Caco-2 (cell line): Measurements from ENCODE around the gene GPR52. TPM values are rescaled to one million over a fixed set of nuclear protein-coding genes. Genes with fewer than 3 reads are reported as not detected.

Experiments used
- BruUV-seq: library from RNA; stranded (reverse); fragments of 400-500 nt; replicated peaks from 2 replicates; lab custom pipeline; 2021; lab: Mats Ljungman, UMichigan
- CTCF ChIA-PET: fragments of 300-600 bp; sonication (Branson Sonifier 250); formaldehyde crosslinking; loops from one replicate; lab custom pipeline; 2022; ENCODE audit warnings: antibody characterized with exemption; lab: Charles Lee
- POLR2A ChIA-PET: fragments of 300-600 bp; sonication (Branson Sonifier 250); formaldehyde crosslinking; loops from one replicate; lab custom pipeline; 2022; ENCODE audit warnings: antibody characterized with exemption; lab: Charles Lee
- DNase-seq, 2 experiments: peaks; one replicate each; pipeline versions ENCODE4 v3.0.0 to v3.0.0-alpha.2; 2020 to 2022
- H3K27me3 ChIP-seq: replicated peaks from 2 replicates; pipeline ENCODE4 v1.6.0; 2011; ENCODE audit warnings: low read length; ENCODE audit not compliant: control insufficient read depth, insufficient read depth
- H3K36me3 ChIP-seq: 2 replicates; pipeline ENCODE4 v1.5.1; 2011; ENCODE audit warnings: low read length; ENCODE audit not compliant: control insufficient read depth, insufficient read depth
- H3K4me1 ChIP-seq: fragments of 250-450 bp; sonication (Bioruptor Pico); 2 replicates; pipeline ENCODE4 v1.5.1; 2020; ENCODE audit warnings: mild to moderate bottlenecking
- H3K4me3 ChIP-seq: 2 replicates; pipeline ENCODE4 v1.5.1; 2011; ENCODE audit warnings: low read depth, mild to moderate bottlenecking, control low read depth, low read length
- H3K9me3 ChIP-seq: fragments of 250-450 bp; sonication (Bioruptor Pico); 2 replicates; pipeline ENCODE4 v1.5.1; 2020; ENCODE audit warnings: mild to moderate bottlenecking, moderate library complexity
- H3K27ac Mint-ChIP-seq: one replicate; pipeline ENCODE4 v1.8.0; 2022; ENCODE audit warnings: mixed read lengths; ENCODE audit not compliant: unreplicated experiment
- H3K27me3 Mint-ChIP-seq: one replicate; pipeline ENCODE4 v1.8.0; 2022; ENCODE audit warnings: mixed read lengths; ENCODE audit not compliant: insufficient read depth, unreplicated experiment
- H3K36me3 Mint-ChIP-seq: one replicate; pipeline ENCODE4 v1.8.0; 2022; ENCODE audit warnings: mild to moderate bottlenecking, mixed read lengths; ENCODE audit not compliant: insufficient read depth, unreplicated experiment
- H3K4me1 Mint-ChIP-seq: one replicate; pipeline ENCODE4 v1.8.0; 2022; ENCODE audit warnings: low read depth, mixed read lengths; ENCODE audit not compliant: unreplicated experiment
- H3K4me3 Mint-ChIP-seq: one replicate; pipeline ENCODE4 v1.8.0; 2022; ENCODE audit warnings: mild to moderate bottlenecking, moderate library complexity, mixed read lengths; ENCODE audit not compliant: unreplicated experiment
- H3K9me3 Mint-ChIP-seq: one replicate; pipeline ENCODE4 v1.8.0; 2022; ENCODE audit warnings: mixed read lengths; ENCODE audit not compliant: unreplicated experiment
- CTCF ChIP-seq, 2 experiments: fragments of 200-600 bp in 1 of 2; IDR thresholded peaks; 1 replicate in 1 of 2; 2 replicates in 1 of 2; pipeline versions ENCODE4 v1.5.1 to v1.8.0; 2011 to 2022; ENCODE audit warnings: antibody characterized with exemption in 1 of 2, control low read depth in 1 of 2, inconsistent platforms in 1 of 2, low read depth in 1 of 2, low read length in 1 of 2, mild to moderate bottlenecking in 1 of 2, moderate library complexity in 1 of 2; ENCODE audit not compliant: insufficient read depth in 1 of 2, severe bottlenecking in 1 of 2, unreplicated experiment in 1 of 2
- intact Hi-C: fragments of 100-400 bp; cut with micrococcal nuclease; formaldehyde crosslinking; loops from one replicate; pipeline ENCODE4 v1.10.0; 2022; ENCODE audit not compliant: unreplicated experiment
- total RNA-seq: library from RNA; stranded (reverse); gene quantifications from 2 replicates; pipeline ENCODE4 v1.2.3, GENCODE V29; 2022

GPR52 gene
- total RNA-seq, 1 experiment from 2014 or later = 0.75 TPM

DNA sequence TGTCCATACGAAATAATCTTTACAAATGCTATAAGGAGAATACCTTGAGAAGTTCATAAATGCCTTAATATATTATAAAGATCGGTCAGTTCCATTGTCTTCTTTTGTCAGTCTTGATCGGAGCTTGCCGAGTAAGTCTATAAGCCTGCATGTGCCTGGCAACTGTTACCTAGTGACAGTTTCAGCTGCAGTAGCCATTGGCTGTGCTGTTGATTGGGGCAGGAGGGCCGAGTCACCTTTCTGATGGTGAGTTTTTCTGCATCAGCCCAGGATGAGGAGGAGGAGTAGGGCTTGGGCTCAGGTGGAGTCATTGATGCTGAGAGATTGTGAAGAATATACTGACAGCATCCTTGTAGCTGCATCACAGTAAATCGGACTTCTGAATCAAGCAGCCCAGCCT, 1.9 kb upstream of the GPR52 start:
- no peak for DNase-seq
- Mint-ChIP-seq H3K27me3 (no peaks in the 10 kb centered on the region), H3K4me3 (no peak overlapping the region), H3K27ac (no peak overlapping the region), H3K9me3 (no peaks in the 10 kb centered on the region), H3K36me3 (no peaks in the 10 kb centered on the region), H3K4me1 (no peaks in the 10 kb centered on the region)
- intact Hi-C loops = no loop called here
- Histone ChIP-seq H3K9me3 (no peaks in the 10 kb centered on the region), H3K36me3 (no peaks in the 10 kb centered on the region), H3K4me1 (no peaks in the 10 kb centered on the region), H3K4me3 (no peak overlapping the region), H3K27me3 (no peaks in the 10 kb centered on the region)
- TF ChIP-seq CTCF (IDR thresholded peaks at IDR 0.05; ENCODE audit: insufficient read depth in 1 of 2, low read depth in 1 of 2, low read length in 1 of 2, severe bottlenecking in 1 of 2, unreplicated experiment in 1 of 2) = no peak
- no TSS peak for BruUV-seq
- ChIA-PET CTCF (no interaction called here), POLR2A (no interaction called here)

DNA sequence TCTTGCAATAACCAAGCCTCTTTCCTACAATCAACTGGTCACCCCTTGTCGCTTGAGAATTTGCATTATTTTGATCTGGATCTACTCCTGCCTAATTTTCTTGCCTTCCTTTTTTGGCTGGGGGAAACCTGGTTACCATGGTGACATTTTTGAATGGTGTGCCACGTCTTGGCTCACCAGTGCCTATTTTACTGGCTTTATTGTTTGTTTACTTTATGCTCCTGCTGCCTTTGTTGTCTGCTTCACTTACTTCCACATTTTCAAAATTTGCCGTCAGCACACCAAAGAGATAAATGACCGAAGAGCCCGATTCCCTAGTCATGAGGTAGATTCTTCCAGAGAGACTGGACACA, 743 bp downstream of the GPR52 start:
- POLR2A ChIA-PET = no interaction called here
- intact Hi-C loops = no loop called here
- H3K36me3 Mint-ChIP-seq = no peaks in the 10 kb centered on the region
- CTCF ChIA-PET = no interaction called here
- H3K27ac Mint-ChIP-seq = no peak overlapping the region
- H3K9me3 Mint-ChIP-seq = no peaks in the 10 kb centered on the region
- Histone ChIP-seq H3K9me3 (no peaks in the 10 kb centered on the region), H3K4me1 (no peaks in the 10 kb centered on the region), H3K4me3 (no peak overlapping the region), H3K27me3 (no peaks in the 10 kb centered on the region), H3K36me3 (no peaks in the 10 kb centered on the region)
- no peak for DNase-seq
- BruUV-seq = no TSS peak
- TF ChIP-seq CTCF (IDR thresholded peaks at IDR 0.05; ENCODE audit: insufficient read depth in 1 of 2, low read depth in 1 of 2, low read length in 1 of 2, severe bottlenecking in 1 of 2, unreplicated experiment in 1 of 2) = no peak
- no peaks in the 10 kb centered on the region for H3K4me1 Mint-ChIP-seq
- H3K4me3 Mint-ChIP-seq = no peak overlapping the region
- H3K27me3 Mint-ChIP-seq = no peaks in the 10 kb centered on the region

- H3K4me1 Mint-ChIP-seq = no peaks in the 10 kb centered on the region
- no TSS peak for BruUV-seq
- CTCF ChIA-PET = no interaction called here
- no peaks in the 10 kb centered on the region for H3K36me3 Mint-ChIP-seq
- H3K9me3 Mint-ChIP-seq = no peaks in the 10 kb centered on the region
- POLR2A ChIA-PET = no interaction called here
- TF ChIP-seq CTCF (IDR thresholded peaks at IDR 0.05; ENCODE audit: insufficient read depth in 1 of 2, low read depth in 1 of 2, low read length in 1 of 2, severe bottlenecking in 1 of 2, unreplicated experiment in 1 of 2) = no peak
- intact Hi-C loops = no loop called here
- H3K27me3 Mint-ChIP-seq = no peaks in the 10 kb centered on the region
- Histone ChIP-seq H3K9me3 (no peaks in the 10 kb centered on the region), H3K4me3 (no peak overlapping the region), H3K4me1 (no peaks in the 10 kb centered on the region), H3K27me3 (no peaks in the 10 kb centered on the region), H3K36me3 (no peaks in the 10 kb centered on the region)
- no peak overlapping the region for H3K4me3 Mint-ChIP-seq
- no peak for DNase-seq
- H3K27ac Mint-ChIP-seq = no peak overlapping the region
Measured at GRCh38 chr1:174448974-174449373, 1.2 kb downstream of the GPR52 start.
